SW 1271 (cell line): Measurements from ENCODE around the gene MX1.

Experiments used
- DNase-seq, 2 experiments: peaks; one replicate each; lab custom pipeline; 2025; lab: John Stamatoyannopoulos, UW

The MX1 gene

DNA sequence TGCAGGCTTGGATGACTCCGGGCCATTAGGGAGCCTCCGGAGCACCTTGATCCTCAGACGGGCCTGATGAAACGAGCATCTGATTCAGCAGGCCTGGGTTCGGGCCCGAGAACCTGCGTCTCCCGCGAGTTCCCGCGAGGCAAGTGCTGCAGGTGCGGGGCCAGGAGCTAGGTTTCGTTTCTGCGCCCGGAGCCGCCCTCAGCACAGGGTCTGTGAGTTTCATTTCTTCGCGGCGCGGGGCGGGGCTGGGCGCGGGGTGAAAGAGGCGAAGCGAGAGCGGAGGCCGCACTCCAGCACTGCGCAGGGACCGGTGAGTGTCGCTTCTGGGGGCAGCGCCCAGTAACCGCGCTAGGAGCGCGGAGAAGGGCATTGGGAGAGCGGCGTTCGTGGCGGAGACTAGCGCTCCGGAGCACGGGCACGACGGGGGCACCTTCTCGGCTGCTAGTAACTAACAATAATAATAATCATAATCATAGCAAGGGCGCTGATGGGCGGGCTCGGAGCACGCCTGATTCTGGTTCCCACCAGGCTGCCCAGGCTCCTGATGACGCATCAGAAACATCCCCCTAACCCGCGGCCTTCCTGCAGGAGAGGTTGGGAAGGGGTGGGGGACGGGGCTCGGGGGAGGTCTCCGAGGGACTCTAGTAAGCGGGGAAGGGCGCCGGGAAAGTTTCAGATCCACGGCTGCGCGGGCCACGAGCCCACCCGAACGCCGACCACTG is at the start of gene MX1:
MX1 (plus strand) TSS at position 286 of the 722 bp plus-strand sequence. CDS start 5,832 bp downstream, outside the sequence.
- DNase-seq = no peak

GRCh38 chr21:41377715-41378114 is 48.3 kb upstream of the MX1 start:
- no peak for DNase-seq

DNA sequence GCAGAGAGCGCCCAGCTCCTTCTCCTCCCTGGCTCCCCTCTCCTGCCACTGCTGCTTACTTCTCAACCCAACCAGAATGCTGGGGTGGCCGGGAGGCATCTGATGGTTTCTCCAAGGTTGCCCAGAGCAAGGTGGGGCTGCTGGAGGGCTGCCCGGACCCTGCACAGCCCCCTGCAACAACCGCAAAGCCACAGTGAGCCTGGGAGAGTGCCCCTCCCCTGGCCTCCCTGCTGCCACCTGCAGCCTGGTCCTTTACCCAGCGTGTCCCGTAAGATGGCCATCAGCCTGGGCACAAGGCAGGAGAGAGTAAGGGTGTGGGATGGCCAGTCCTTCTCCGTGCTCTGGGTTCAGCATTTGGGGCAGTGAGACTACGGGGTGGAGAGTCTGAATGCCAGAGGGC is 47.2 kb upstream of the MX1 start:
- no peak for DNase-seq

- no peak for DNase-seq
Observed at GRCh38 chr21:41379901-41380300, 46.1 kb upstream of the MX1 start.

DNA sequence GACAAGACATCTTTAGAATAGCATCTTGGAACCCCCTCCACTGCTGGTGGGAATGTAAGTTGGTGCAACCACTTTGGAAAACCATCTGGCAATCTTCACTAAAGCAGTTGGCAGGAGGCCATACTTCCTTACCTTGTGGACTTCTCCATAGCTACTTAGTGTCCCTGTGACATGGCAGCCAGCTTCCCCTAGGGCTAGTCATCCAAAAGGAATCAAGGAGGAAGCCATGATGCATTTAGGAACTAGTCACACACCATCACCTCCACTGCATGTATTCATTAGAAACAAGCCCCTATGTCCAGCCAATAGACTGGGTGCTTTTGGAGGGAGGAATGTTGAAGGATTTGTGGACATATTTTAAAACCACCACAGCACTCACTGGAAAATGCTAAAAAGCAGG is 44.3 kb upstream of the MX1 start:
- DNase-seq = no peak

DNA sequence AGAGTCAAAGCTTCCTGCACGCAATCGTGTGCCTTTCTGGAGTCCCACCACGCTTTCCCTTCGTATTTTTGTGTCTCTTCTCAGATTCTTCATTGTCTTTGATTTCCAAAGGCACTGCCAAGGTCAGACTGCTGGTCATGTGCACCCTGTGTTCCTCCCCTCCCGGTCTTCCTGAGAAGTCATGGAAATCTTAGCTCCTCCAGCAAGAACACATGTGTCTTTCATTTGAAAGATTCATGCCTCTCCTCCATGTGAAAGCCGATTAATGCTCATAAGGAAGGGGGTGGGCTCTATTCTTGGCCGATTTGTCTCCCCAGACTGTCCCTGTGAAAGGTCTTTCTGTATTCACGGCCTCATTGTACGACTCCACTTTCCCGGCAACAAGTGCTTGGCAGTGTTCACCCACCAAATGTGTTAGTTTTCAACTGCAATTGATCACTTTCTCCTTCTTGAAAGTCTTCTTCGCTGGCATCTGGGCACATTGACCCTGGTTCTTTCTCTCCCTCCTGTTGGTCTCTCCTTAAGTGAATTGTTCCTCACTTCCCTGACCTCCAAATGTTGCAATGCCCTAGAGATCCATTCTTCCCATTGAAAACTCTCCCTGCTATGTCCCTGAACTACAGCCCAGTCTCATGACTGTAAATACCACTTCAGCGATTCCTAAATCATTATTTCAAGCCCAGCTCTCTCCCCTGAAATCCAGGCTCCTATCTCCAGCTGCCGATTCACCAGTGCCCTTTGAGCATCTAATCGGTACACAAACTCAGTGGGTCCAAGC is 38.8 kb upstream of the MX1 start:
- DNase-seq = no peak

DNA sequence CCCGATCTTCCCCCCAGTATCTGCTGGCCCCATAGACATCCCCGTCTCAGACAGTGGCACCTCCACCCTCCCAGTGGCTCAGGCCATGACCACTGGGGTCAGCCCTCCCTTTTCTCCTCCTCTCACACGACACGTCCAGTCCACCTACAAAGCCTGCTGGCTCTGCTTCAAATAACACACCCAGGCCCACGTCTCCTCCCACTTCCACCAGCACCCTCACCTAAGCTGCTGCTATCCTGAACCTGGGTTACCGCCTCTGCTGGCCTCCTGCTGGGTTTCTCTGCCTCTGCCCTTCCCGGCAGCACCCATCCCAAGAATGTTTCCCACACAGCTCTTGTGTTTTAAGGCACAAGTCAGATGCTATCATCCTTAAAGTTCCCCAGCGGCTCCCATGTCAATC is 38.2 kb upstream of the MX1 start:
- DNase-seq = no peak

- DNase-seq = no peak
Observed at GRCh38 chr21:41388259-41388658, 37.8 kb upstream of the MX1 start.

DNA sequence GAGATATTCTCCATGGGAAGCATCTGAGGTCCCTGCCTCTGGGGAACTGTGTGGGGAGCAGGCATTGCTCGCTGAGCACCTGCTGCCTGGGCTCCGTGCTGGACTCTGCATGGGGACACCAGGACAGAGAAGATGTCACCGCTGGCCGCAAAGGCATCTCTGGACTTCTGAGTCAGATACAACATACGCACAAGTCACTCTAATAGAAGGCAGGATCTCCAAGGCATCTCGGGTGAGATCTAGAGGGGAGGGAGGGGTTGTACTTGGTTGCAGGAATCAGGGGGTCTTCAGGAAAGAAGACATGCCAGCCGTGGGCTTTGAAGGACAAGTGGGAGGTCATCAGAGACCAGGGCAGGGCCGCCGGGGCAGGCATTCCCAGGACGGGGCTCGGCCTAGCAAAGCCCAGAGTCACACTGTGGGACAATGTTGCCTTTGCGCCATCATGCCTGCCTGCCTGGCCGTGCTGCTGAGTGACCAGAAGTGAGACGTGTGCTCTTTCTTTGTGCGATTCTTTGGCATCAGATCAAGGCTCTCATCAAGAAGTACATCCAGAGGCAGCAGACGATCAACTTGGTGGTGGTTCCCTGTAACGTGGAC is 35.9 kb upstream of the MX1 start:
- DNase-seq = no peak

DNA sequence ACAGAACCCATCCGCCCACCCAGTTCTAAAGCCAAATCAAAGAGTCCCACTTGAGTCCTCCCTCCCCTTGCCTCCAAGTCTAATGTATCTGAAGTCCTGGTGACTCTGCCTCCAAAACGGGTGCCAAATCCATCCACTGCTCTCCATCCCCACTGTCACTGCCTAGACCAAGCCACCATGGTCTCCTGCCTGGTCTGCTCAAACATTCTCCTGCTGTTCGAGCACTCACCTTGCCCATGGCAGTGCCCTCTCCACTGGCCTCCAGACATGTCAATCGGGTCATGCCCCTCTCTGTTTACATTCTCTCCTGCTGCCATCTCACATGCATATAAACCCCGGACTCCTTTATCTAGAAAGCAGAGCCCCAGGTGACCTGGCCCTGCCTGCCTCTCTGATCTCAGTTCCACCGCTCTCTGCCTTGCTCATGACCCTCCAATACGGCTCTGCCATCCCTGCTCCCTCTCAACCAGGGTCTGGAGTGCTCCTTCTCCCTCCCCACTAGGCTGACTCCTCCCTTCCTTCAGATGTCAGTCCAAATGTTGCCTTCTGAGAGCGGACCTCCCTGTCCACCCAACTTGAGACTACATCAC is 32.1 kb upstream of the MX1 start:
- DNase-seq = no peak

DNA sequence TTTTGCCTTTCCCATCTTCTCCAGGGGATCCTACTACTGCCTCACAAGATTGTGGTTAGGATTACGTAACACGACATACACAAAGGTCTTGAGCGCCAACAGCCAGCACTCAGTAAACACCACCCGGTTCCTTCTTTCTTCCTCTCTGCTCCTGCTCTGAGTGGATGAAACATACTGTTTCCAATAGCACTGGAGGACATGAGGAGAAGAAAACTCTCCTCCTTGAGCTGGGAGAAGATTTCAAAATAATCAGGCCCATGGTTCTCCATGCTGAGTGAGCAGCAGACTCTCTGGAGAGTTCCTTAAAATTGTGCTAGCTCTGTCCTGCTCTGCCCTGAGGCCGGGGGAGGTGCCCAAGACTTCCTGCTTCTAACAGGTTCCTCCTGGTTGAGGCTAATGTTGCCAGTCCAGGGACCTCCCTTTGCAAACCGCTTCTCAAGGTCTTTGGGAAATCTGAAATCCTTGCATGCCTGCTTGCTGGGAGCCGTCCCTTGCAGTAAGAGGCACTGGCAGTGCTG is 29.4 kb upstream of the MX1 start:
- no peak for DNase-seq

DNA sequence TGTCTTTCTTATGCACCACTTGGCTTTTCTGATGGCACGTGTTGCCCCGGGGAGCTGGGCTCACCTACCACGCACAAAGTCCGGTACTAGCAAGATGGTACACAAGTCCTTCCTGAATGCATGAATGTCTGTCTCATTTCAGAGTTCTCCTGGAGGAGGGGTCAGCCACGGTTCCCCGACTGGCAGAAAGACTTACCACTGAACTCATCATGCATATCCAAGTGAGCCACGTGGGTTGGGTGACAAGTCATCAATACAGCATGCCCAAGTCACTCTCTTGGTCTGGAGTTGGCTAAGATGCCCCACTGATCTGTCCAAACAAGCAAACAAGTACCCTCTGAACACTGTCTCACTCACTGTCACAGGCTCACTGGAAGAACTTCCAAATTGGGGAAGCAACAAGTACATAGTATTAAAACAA is 28.6 kb upstream of the MX1 start:
- DNase-seq = no peak

DNA sequence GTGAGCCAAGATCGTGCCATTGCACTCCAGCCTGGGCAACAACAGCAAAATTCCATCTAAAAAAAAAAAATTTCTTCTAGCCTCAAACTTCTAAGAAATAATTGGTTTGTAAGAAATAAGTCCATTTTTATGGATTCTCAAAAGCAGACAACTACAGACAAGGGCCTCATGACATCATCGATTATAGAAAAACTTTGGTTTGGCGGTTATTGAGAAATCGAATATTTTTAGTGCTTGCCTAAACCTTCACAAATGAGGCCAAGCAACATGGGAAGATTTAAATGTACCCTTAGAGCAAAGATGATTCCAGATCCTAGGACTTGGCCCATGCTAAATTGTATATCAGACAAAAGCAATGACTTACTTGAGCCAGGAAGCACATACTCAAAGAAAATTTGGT is 27.8 kb upstream of the MX1 start:
- no peak for DNase-seq

GRCh38 chr21:41398831-41399230 is 27.2 kb upstream of the MX1 start:
- DNase-seq = no peak

DNA sequence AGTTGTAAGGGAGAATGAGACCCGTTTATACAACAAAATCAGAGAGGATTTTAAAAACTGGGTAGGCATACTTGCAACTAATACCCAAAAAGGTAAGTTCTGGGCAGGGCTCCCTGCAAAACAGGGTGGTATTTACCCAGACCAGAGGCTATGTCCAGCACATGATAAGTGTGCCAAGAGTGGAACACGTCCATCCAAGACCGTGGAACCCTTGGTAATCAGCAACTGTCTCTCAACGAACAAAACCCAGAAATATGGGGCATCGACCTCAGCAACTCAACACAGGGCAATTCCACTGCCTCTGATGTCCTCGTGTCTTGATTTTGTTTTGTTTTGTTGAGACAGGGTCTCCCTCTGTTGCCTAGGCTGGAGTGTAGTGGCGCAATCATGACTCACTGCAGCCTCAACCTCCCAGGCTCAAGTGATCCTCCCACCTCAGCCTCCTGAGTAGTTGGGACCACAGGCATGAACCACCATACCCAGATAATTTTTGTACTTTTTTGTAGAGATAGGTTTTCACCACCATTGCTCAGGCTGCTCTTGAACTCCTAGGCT is 26.7 kb upstream of the MX1 start:
- DNase-seq = no peak

GRCh38 chr21:41402231-41402630 is 23.8 kb upstream of the MX1 start:
- no peak for DNase-seq

DNA sequence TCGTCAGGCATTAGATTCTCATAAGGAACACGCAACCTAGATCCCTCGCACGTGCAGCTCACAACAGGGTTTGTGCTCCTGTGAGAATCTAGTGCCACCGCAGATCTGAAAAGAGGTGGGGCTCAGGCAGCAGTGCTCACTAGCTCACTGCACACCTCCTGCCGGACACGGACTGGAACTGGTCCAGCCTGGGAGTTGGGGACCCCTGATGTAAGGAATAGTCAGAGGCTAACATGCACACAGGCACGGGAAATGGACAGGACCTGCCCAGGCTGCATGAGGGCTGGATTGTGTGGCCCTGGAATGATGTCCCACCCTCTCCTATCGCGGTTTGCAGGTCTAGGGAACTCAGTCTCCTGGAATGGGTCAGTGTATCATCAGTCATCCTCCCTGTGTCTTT is 23.2 kb upstream of the MX1 start:
- DNase-seq = no peak

- no peak for DNase-seq
Observed at GRCh38 chr21:41403331-41403730, 22.7 kb upstream of the MX1 start.

DNA sequence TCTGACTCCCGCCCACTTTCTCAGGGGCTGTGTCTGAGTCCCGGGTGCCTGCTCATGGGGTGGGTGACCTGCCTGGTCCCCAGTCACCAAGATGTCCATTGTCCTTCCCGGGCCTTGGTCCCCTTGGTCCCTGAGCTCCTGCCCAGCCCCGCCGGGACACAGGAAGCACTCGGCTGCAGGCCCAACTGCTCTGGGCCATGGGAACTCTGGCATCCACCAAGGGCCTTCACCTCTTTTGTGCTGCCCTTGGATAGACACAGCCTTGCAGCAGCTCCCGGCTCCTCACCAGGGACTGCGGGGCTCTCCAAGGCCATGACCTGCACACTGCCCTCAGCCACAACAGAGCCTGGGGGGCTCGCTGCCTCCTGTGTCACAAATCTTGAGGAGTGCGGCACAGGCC is 22.1 kb upstream of the MX1 start:
- no peak for DNase-seq

GRCh38 chr21:41405321-41405720 is 20.7 kb upstream of the MX1 start:
- DNase-seq = no peak

GRCh38 chr21:41406340-41406739 is 19.7 kb upstream of the MX1 start:
- DNase-seq = no peak
